Measurements from ENCODE around the gene ANKRD49. TPM values are rescaled to one million over a fixed set of nuclear protein-coding genes. Genes with fewer than 3 reads are reported as not detected.

Gene ANKRD49
- total and polyA plus RNA-seq, 11 donors: 3.5 to 10.5 (median 5.7) TPM

- 84 to 96% (median 93%) methylated on average over 2 of the region's 2 CpGs for WGBS, 4 donors
- ATAC-seq (no peak), DNase-seq (no peak)
- peak overlapping the region in 8 of 12 donors; percentile 59 to 92 (median 77) for H3K4me3 ChIP-seq
- peaks cover 0 to 5% (median 0%) of the 10 kb centered on the region in 9 donors for H3K36me3 ChIP-seq
- no peaks in the 10 kb centered on the region for H3K27me3 ChIP-seq
- peak overlapping the region in 1 of 12 donors; percentile 99 for H3K27ac ChIP-seq
- peaks cover 0 to 74% (median 29%) of the 10 kb centered on the region in 12 donors for H3K4me1 ChIP-seq
- no peak for TF ChIP-seq POLR2A (IDR thresholded peaks at IDR 0.05)
- TF ChIP-seq, protein P1, sequence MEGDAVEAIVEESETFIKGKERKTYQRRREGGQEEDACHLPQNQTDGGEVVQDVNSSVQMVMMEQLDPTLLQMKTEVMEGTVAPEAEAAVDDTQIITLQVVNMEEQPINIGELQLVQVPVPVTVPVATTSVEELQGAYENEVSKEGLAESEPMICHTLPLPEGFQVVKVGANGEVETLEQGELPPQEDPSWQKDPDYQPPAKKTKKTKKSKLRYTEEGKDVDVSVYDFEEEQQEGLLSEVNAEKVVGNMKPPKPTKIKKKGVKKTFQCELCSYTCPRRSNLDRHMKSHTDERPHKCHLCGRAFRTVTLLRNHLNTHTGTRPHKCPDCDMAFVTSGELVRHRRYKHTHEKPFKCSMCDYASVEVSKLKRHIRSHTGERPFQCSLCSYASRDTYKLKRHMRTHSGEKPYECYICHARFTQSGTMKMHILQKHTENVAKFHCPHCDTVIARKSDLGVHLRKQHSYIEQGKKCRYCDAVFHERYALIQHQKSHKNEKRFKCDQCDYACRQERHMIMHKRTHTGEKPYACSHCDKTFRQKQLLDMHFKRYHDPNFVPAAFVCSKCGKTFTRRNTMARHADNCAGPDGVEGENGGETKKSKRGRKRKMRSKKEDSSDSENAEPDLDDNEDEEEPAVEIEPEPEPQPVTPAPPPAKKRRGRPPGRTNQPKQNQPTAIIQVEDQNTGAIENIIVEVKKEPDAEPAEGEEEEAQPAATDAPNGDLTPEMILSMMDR (IDR thresholded peaks at IDR 0.05): no peak
- H3K9me3 ChIP-seq: no peaks in the 10 kb centered on the region
- intact Hi-C loops (cut with DNase I): no loop called here
Observed at GRCh38 chr11:94546162-94546470, 52.3 kb downstream of the ANKRD49 start.

- Histone ChIP-seq H3K36me3 (peaks cover 0 to 5% (median 0%) of the 10 kb centered on the region in 9 donors), H3K9me3 (no peaks in the 10 kb centered on the region), H3K27ac (no peak overlapping the region), H3K4me1 (peaks cover 0 to 81% (median 29%) of the 10 kb centered on the region in 12 donors), H3K27me3 (no peaks in the 10 kb centered on the region), H3K4me3 (peak overlapping the region in 4 of 12 donors; percentile 77 to 92 (median 84))
- DNase-seq: no peak
- 87 to 96% (median 94%) methylated on average over 1 of the region's 1 CpG for WGBS, 4 donors
- no peak for ATAC-seq
- TF ChIP-seq, protein P1 (IDR thresholded peaks at IDR 0.05): no peak
- no peak for TF ChIP-seq POLR2A (IDR thresholded peaks at IDR 0.05)
- intact Hi-C loops (cut with DNase I): no loop called here
Observed at GRCh38 chr11:94546886-94547285, 53.1 kb downstream of the ANKRD49 start.

- no peak for ATAC-seq
- no peaks in the 10 kb centered on the region for H3K27me3 ChIP-seq
- TF ChIP-seq, protein P1 (IDR thresholded peaks at IDR 0.05): no peak
- no peak for TF ChIP-seq POLR2A (IDR thresholded peaks at IDR 0.05)
- intact Hi-C loops (cut with DNase I): no loop called here
- no peak overlapping the region for H3K27ac ChIP-seq
- 65 to 78% (median 71%) methylated on average over 5 of the region's 5 CpGs for WGBS, 4 donors
- DNase-seq: no peak
- H3K9me3 ChIP-seq: no peaks in the 10 kb centered on the region
- H3K4me1 ChIP-seq: peaks cover 0 to 72% (median 25%) of the 10 kb centered on the region in 12 donors
- H3K36me3 ChIP-seq: peaks cover 0 to 5% (median 0%) of the 10 kb centered on the region in 9 donors
- no peak overlapping the region for H3K4me3 ChIP-seq
Observed at GRCh38 chr11:94549146-94549545, 55.4 kb downstream of the ANKRD49 start.

MicroRNA genes within 50 kb of the gene (microRNA counts, 767-probe panel; counts per million panel counts)
- 0 to 71.6 counts per million in 2 donors for microRNA hsa-miR-548l

Small RNA genes within 50 kb of the gene (microRNA-seq; reads per million reads assigned to microRNA genes)
- gene MIR548L: 1.0 to 3.9 (median 2.4) reads per million in 4 donors

Other genes with a start within 250 kb of the ANKRD49 start
- gene IZUMO1R, start 189.4 kb upstream of the ANKRD49 start, total RNA-seq: not detected
- gene IZUMO1R, start 189.4 kb upstream of the ANKRD49 start, polyA plus RNA-seq: not detected
- gene GPR83, start 92.6 kb upstream of the ANKRD49 start, total RNA-seq: under 1 TPM in 7 of 9 donors, not detected in 2; 0.05 to 0.44 (median 0.19) TPM
- gene GPR83, start 92.6 kb upstream of the ANKRD49 start, polyA plus RNA-seq: under 1 TPM; 0.04 TPM
- 10 to 100 TPM in 2 of 9 donors, 1 to 10 TPM in 7; 4.2 to 12.3 (median 8.4) TPM for gene MRE11, start 140 bp upstream of the ANKRD49 start, total RNA-seq
- 1 to 10 TPM; 1.9 to 6.3 TPM for gene MRE11, start 140 bp upstream of the ANKRD49 start, polyA plus RNA-seq
- not detected for gene C11orf97, start 18.5 kb downstream of the ANKRD49 start, total RNA-seq
- not detected for gene C11orf97, start 18.5 kb downstream of the ANKRD49 start, polyA plus RNA-seq
- 1 to 10 TPM; 1.0 to 4.7 (median 1.3) TPM for gene FUT4, start 49.9 kb downstream of the ANKRD49 start, total RNA-seq
- 1 to 10 TPM in 1 of 2 donors, under 1 TPM in 1; 0.46 to 1.0 TPM for gene FUT4, start 49.9 kb downstream of the ANKRD49 start, polyA plus RNA-seq
- gene PIWIL4, start 73.4 kb downstream of the ANKRD49 start, total RNA-seq: 1 to 10 TPM in 5 of 9 donors, under 1 TPM in 4; 0.68 to 2.4 (median 1.1) TPM
- gene PIWIL4, start 73.4 kb downstream of the ANKRD49 start, polyA plus RNA-seq: 1 to 10 TPM in 1 of 2 donors, under 1 TPM in 1; 0.33 to 1.6 TPM

All from heart left ventricle (tissue), 16 donors.